Upper lobe of left lung (tissue), 6 donors: ENCODE data around the gene PTRH1. TPM values are rescaled to one million over a fixed set of nuclear protein-coding genes. Genes with fewer than 3 reads are reported as not detected.

Source experiments
- ATAC-seq, 2 donors: fragments of 200-7000 bp; cut with Tn5 transposase; one replicate each; pipeline ENCODE4 v1.9.1; 2022; ENCODE audit warnings: mild to moderate bottlenecking in 2 of 2, moderate library complexity in 2 of 2; ENCODE audit not compliant: low FRiP score in 2 of 2
- DNase-seq, 2 donors: peaks; one replicate each; pipeline ENCODE4 v3.0.0-alpha.2; 2019 to 2020
- H3K27ac ChIP-seq, 4 donors: fragments of 200-600 bp; sonication (generic); one replicate each; pipeline ENCODE4 v1.5.1; 2016 to 2019
- H3K27me3 ChIP-seq, 4 donors: fragments of 200-600 bp; sonication (generic); one replicate each; pipeline ENCODE4 v1.5.1; 2017 to 2019
- H3K36me3 ChIP-seq, 4 donors: fragments of 200-600 bp; sonication (generic); one replicate each; pipeline ENCODE4 v1.5.1; 2016 to 2019
- H3K4me1 ChIP-seq, 4 donors: fragments of 200-600 bp; sonication (generic); one replicate each; pipeline ENCODE4 v1.5.1; 2018 to 2019
- H3K4me3 ChIP-seq, 4 donors: fragments of 200-600 bp; sonication (generic); one replicate each; pipeline ENCODE4 v1.5.1; 2017 to 2019; ENCODE audit warnings: mild to moderate bottlenecking in 2 of 4, moderate library complexity in 1 of 4
- H3K9me3 ChIP-seq, 4 donors: fragments of 200-600 bp; sonication (generic); one replicate each; pipeline ENCODE4 v1.5.1; 2018 to 2019
- CTCF ChIP-seq, 6 experiments: fragments of 450-650 bp in 4 of 6; fragments of 200-600 bp in 2 of 6; sonication (generic) in 2 of 6; IDR thresholded peaks; one replicate each; pipeline ENCODE4 v1.5.1; 2016 to 2019; ENCODE audit warnings: antibody characterized with exemption in 6 of 6
- EP300 ChIP-seq, 4 donors: sonication (generic); formaldehyde crosslinking; IDR thresholded peaks; one replicate each; pipeline ENCODE4 v1.5.1; 2017; ENCODE audit warnings: antibody characterized with exemption in 4 of 4, control low read depth in 2 of 4
- POLR2A ChIP-seq, 4 donors: fragments of 450-650 bp; IDR thresholded peaks; one replicate each; pipeline ENCODE4 v1.5.1; 2016 to 2017; ENCODE audit warnings: antibody characterized with exemption in 4 of 4, mild to moderate bottlenecking in 2 of 4
- POLR2AphosphoS5 ChIP-seq, 2 donors: sonication (generic); formaldehyde crosslinking; IDR thresholded peaks; one replicate each; pipeline ENCODE4 v1.5.1; 2017; ENCODE audit warnings: antibody characterized with exemption in 2 of 2
- WGBS, 2 donors: methylation state at CpG; one replicate each; pipeline ENCODE4 v1.1.5; 2017 to 2018; 5-methylcytosine and 5-hydroxymethylcytosine counted together
- total RNA-seq, 6 donors: library from RNA; depleted of rRNA in 4 of 6; stranded (reverse); fragments of >200 nt in 4 of 6; gene quantifications; one replicate each; pipeline versions ENCODE4 v1.1.0 to v1.2.1, GENCODE V29; 2016 to 2021
- donor health status: DM: no; HTN: no; CAD: no; lungs with moderate emphysema.
- donor health status: DM: no; HTN: yes; CAD: no; lungs with severe emphysema.

PTRH1 gene
- total RNA-seq, 6 donors from 2014 or later = 7.4 to 33.5 (median 18.7) TPM

GRCh38 chr9:127720865-127721227 lies 5.4 kb upstream of the PTRH1 start:
- DNase-seq = no peak
- H3K36me3 ChIP-seq = no peaks in the 10 kb centered on the region
- H3K27ac ChIP-seq = no peak overlapping the region
- no peaks in the 10 kb centered on the region for H3K27me3 ChIP-seq
- peaks cover 11 to 27% (median 21%) of the 10 kb centered on the region in 4 donors for H3K4me1 ChIP-seq
- ATAC-seq = no peak
- no peak overlapping the region for H3K4me3 ChIP-seq
- no peak for TF ChIP-seq EP300 (IDR thresholded peaks at IDR 0.05)
- TF ChIP-seq CTCF (IDR thresholded peaks at IDR 0.05) = no peak
- no peak for TF ChIP-seq POLR2A (IDR thresholded peaks at IDR 0.05)
- TF ChIP-seq POLR2AphosphoS5 (IDR thresholded peaks at IDR 0.05) = no peak
- H3K9me3 ChIP-seq = no peaks in the 10 kb centered on the region

- Histone ChIP-seq H3K27me3 (no peaks in the 10 kb centered on the region), H3K9me3 (no peaks in the 10 kb centered on the region), H3K36me3 (no peaks in the 10 kb centered on the region), H3K4me1 (peaks cover 11 to 27% (median 21%) of the 10 kb centered on the region in 4 donors), H3K27ac (no peak overlapping the region), H3K4me3 (no peak overlapping the region)
- ATAC-seq (no peak), DNase-seq (no peak)
- TF ChIP-seq EP300 (IDR thresholded peaks at IDR 0.05) (no peak), POLR2A (IDR thresholded peaks at IDR 0.05) (no peak), POLR2AphosphoS5 (IDR thresholded peaks at IDR 0.05) (no peak), CTCF (IDR thresholded peaks at IDR 0.05) (no peak)
- 73 to 76% methylated on average over 8 to 12 of the region's 12 CpGs for WGBS, 2 donors
These were observed 4.8 kb upstream of the PTRH1 start for GRCh38 chr9:127720031-127720864.

GRCh38 chr9:127717766-127718165 lies 2.3 kb upstream of the PTRH1 start:
- no peak overlapping the region for H3K27ac ChIP-seq
- H3K36me3 ChIP-seq = no peaks in the 10 kb centered on the region
- TF ChIP-seq CTCF (IDR thresholded peaks at IDR 0.05) (no peak), POLR2AphosphoS5 (IDR thresholded peaks at IDR 0.05) (no peak), POLR2A (IDR thresholded peaks at IDR 0.05) (no peak), EP300 (IDR thresholded peaks at IDR 0.05) (no peak)
- H3K4me3 ChIP-seq = no peak overlapping the region
- H3K4me1 ChIP-seq = peaks cover 12 to 19% (median 16%) of the 10 kb centered on the region in 4 donors
- H3K27me3 ChIP-seq = no peaks in the 10 kb centered on the region
- DNase-seq = no peak
- H3K9me3 ChIP-seq = no peaks in the 10 kb centered on the region
- no peak for ATAC-seq
- 83 to 85% methylated on average over 5 of the region's 5 CpGs for WGBS, 2 donors

- no peaks in the 10 kb centered on the region for H3K9me3 ChIP-seq
- 76 to 88% methylated on average over 9 of the region's 9 CpGs for WGBS, 2 donors
- peaks cover 0 to 5% (median 0%) of the 10 kb centered on the region in 4 donors for H3K36me3 ChIP-seq
- peaks cover 12 to 19% (median 16%) of the 10 kb centered on the region in 4 donors for H3K4me1 ChIP-seq
- no peaks in the 10 kb centered on the region for H3K27me3 ChIP-seq
- DNase-seq (no peak), ATAC-seq (no peak)
- peak overlapping the region in 3 of 4 donors; percentile 69 to 85 (median 73) for H3K4me3 ChIP-seq
- H3K27ac ChIP-seq = peak overlapping the region; percentile 74 to 86 (median 78)
- TF ChIP-seq EP300 (IDR thresholded peaks at IDR 0.05) (no peak), CTCF (IDR thresholded peaks at IDR 0.05) (no peak), POLR2AphosphoS5 (IDR thresholded peaks at IDR 0.05) (no peak), POLR2A (IDR thresholded peaks at IDR 0.05) (no peak)
These were observed 949 bp upstream of the PTRH1 start for GRCh38 chr9:127716412-127716811.
